Stimulated activated CD4-positive, alpha-beta T cell treated with anti-CD3 and anti-CD28 coated beads, Interleukin-1b, Interleukin-23, amount 100 ng/mL, for 1 hour (primary cell): Measurements from ENCODE around the gene TALDO1.
A peak's percentile ranks its signal among the peaks of the same experiment; 100 is the strongest.

Source experiments
- DNase-seq, 2 donors: peaks; one replicate each; pipeline ENCODE4 v3.0.0-alpha.2; 2020; ENCODE audit warnings: low read depth in 2 of 2

The TALDO1 gene

DNA sequence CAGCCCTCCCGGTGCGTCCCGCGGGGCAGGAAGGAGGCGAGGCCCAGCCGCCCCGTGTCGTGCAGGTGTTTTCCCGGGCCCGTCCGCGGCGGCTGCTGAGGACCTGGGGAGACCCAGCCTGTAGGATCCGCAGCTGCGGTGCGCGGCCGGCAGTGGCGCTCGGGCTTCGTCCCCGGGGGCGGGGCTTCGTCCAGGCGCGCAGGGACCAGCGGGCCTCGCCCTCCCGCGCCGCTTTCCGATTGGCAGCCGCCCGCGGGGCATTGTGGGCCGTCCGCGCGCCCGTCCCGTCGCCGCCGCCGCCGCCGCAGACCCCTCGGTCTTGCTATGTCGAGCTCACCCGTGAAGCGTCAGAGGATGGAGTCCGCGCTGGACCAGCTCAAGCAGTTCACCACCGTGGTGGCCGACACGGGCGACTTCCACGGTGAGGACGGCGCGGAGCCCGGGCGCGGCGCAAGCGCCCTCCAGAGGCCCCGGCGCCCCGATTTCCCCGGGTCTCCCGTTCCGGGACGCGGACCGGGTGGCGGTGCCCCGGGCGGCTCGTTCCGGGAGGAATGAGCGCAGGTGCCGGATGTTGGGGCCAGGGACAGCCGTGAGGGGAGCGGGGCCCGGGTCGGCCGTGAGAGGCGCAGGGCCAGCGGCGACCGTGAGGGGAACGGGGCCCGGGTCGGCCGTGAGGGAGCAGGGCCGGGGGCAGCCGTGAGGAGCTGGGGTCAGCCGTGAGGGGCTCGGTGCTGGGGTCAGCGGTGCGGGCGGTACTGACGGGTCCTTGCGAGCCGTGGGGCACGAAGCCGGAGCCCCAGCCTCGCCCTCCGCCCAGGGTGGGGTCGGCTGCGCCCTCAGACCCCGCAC is at the start of gene TALDO1:
TSS of gene TALDO1 (plus strand) at position 307 of the 849 bp plus-strand sequence. CDS start at position 325, 18 bp downstream.
- peak; percentile 50 to 72 for DNase-seq

DNA sequence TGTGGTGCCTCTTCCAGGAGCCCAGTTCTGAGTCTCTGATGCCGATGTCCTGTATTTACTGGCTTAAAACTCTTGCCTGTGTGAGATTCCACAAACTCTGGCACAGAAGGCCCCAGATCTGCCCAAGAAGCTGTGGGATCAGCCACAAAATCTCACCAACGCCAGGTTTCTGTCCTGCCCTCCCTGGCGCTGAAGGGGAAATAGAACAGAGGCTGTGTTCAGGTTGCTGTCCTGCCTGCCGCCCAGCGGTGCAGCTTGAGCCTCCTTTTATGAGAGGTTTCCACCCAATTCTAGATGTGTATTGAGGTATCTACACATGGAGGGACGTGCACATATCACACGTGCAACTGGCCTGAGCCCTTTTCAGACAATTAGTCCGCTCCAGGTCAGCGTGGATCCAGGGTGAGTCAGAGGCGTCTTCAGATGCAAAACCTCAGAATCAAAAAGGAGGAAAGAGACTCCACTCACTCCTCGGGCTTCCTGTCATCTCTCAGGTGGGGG is 49.4 kb upstream of the TALDO1 start:
- no peak for DNase-seq

DNA sequence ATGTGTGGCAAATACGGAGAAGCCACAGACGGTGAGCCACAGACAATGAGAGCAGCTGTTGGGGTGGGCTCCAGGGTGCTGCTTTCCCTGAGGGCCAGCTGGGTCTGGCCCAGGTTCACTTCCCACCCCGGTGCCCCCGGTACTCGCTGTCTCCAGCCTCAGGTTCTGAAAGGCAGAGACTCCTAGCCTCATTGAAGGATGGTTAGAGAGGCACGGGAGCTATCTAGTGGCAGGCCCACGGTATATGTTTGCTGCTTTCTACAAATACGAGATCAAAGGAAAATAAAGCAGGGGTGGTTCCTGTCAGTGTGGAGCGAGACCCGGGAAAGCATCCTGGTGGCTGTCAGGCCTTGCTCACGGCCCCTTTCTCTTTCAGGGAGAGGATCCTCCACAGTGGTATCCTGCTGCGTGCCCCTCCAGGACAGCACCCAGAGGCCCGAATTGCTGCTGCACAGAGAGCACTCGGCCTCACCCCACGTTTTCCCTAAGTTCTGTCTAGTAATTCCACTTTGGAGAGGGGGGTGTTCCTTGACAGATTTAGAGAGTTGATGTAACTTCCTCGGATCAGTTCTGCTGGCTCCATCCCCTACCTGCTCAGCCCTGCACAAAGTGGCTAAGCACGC is 48.7 kb upstream of the TALDO1 start:
- DNase-seq = no peak

DNA sequence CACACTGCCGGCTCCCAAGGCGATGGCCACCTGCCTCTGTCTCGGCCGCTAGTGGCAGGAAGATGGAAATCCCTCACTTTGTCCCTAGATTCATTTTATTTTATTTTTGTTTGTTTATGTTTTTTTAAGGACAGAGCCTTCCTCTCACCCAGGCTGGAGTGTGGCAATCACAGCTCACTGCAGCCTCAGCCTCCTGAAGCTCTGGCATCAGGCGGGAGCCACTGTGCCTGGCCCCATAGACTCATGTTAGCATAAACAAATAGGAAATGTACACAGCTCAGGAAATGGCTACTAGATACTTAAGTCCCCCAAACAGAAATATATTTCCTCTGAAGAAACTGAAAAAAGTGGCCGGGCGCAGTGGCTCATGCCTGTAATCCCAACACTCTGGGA is 48.2 kb upstream of the TALDO1 start:
- DNase-seq = no peak

DNA sequence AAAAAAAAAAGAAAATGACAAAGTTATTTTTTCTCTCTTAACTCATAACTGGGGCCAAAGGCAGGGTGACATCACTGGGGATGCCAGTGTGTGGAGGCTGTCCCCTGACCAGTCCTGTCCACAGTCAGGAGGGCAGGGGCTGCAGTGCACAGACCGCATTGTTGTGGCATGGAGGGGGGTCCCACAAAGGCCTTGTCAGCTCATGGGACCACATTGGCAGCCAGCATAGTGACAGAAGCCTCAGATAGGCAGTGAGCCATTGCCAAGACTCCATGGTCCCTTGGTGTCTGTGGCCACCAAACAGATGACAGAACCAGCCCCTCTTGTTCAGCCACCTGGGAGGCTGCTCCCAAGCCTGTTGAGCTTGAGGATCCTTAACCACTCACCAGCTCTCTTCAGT is 47.5 kb upstream of the TALDO1 start:
- DNase-seq = no peak

DNA sequence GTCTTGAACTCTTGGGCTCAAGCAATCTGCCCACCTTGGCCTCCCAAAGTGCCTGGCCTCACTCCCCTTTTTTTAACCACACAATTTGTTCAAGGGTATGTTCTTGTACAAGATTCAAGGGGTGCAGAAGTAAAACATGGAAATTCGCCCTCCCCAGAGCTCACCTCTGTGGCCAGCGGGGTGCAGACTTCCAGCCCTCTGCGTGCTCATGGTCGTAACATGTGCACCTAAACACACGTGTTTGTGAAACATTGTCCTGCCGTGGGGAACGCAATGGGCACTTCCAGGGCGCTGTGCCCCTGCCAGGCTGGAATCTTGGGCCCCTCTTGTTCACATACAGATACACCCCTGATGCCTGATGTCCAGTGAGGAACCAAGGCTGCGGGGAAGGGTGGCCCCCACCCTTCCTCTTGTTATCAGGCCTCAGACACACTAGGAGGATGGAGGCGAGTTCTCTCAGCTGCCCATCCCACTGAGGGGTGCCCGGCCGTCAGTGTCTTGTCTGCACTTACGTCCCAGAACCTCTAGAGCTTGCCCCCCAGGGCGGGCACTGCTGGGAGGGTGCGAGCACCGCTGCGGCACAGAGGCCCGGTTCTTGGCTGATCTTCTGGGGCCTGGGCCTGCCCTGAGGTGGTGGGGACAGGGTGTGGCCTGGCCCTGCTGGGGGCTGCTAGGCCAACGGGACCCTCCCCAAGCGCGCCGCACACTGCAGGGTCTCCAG is 45.4 kb upstream of the TALDO1 start:
- no peak for DNase-seq

DNA sequence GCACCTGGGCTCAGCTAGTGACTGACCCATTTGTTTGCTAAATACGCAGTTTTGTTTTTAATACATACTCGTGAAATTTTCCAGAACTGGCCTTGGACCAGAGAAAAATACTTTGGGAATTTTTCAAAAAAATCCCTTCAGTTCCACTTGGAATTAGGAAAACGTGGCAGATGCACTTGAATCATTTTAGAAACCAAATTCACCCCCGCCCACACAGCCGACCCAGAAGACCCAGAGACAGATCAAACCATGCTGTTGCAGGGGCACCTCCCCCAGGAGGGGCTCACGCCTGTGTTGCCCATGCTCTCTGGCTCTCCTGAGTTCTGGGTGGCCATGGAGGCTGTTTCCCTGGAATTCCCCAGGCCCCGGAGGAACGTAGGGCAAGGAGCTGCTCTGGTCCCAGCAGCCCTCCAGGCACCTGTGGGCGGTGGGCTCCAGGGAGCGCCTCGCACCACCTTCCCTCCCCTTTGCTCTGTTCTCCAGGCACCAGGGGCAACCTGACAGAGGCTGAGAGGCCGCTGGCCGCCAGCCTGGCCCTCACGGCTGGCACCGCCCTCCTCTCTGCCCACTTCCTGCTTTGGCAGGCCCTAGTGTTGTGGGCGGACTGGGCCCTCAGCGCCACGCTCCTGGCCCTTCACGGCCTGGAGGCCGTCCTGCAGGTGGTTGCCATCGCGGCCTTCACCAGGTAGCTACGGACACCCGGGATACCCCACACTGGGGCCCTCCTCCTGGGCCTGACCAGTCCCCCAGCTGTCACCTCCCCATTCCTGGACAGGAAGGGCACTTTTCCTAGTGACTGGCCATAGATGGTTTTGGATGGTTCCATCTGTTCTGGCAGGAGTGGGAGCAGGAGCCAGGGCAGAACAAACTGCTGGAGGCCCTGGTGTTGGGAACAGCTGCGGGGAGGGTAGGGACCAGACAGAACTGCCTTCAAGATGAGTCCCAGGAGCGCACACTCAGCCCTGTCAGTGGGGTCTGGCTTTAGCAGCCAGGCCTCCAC is 44.5 kb upstream of the TALDO1 start:
- DNase-seq = no peak

DNA sequence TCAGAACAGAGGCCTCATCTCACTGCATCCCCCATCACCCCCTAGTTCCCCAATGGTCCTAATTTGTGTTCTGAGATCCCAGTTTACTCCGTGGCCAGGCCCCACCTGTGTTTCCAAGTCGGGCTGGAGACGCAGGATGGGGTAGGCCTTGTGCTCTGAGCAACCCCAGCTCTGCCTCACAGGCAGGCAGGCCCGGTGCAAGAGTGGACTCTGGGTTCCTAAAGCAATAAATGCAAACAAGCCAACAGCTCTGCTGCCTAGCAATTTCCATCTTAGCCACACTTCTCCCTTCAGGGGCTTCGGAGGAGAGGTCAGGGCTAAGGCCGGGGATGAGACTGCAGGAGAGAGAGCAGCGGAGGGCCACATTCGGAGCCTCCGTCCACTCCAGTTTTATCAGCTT is 43.8 kb upstream of the TALDO1 start:
- DNase-seq = no peak

DNA sequence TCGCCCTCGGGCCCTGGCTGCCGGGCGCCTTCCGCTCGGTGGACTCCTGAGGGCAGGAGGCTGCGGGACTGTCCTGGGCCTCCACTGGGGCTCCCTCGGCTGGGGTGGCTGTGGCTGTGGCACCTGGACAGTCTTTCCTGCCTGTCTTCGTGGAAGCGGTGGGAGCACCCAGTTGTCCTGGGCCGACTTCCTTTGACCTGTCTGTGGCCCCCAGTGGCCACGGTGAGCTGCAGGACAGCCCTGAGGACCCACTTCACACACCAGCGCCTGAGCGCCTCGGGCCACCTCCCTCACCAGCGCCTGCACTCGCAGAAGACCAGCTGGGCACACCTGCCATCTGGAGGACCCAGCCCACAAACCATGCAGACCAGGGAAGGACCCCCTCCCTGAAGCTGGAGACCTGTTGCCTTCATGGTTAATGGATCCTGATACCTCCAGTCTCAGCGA is 43.0 kb upstream of the TALDO1 start:
- DNase-seq = no peak

DNA sequence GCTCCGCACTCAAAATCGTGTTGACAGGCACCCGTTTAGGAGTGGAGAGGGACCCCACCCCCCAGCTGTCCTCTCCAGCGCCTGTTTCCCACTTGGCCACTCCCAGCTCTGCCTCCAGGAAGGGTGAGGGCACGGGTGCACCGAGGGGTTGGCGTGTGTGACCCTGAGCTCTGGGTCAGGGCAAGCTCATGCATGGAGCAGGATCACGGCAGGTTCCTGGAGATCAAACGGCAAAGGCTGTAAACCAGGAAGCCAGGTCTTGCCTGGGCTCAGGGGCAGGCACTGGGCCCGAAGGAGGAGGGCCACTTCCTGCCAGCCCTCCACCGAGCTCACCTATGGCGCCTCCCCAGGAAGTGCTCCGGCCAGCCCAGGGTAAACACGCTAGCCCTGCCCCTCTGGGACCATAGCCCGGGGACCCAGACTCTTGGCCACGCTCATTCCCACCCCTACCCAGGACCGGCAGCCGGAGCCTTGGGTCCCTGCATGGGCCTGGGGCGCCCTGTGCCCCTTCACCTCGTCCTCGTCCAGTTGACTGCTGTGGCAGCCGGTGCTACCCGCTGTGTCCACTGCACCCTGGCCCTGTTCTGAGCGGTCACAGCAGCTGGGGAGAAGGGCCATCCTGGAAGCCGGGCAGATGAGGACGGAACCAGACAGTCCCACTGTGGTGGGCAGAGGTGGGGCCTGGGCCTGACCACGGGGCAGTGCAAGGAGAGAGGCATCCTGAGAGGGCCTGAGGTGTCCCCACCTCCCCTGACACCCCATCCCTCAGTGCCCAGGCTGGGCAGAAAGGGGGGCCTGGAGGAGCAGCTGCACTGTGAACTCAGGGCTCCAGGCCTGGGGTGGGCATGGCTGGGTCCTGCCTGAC is 42.3 kb upstream of the TALDO1 start:
- no peak for DNase-seq

DNA sequence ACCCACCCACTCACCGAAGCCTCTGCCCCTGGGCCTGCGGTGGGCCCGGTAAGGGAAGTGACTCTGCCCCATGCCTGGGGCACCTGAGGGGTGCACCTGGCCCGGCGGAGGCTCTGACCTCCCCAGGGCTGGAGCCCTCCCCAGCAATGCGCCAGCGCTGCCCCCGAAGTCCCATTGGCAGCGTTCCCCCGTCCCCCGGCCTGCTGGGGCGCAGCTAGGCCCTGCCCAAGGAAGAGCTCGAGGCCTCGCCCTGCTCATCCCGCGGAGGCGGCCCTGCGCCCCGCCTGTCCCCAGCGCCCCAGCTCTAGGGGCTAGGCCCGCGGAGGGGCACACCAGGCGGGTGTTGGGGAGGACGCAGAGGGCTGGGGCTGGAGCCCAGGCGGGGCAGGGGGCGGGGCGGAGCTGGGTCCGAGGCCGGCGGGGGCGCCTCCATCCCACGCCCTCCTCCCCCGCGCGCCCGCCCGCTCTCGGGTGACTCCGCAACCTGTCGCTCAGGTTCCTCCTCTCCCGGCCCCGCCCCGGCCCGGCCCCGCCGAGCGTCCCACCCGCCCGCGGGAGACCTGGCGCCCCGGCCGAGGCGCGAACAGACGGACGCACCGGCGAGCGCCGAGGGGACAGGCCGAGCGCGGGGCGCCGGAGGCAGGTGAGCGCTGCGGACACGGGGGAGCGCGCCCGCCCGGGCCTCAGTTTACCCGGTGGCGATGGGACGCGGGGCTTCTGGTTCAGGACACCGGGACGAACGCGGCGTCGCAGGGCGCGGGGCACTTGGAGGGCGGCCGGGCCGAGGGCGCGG is 41.4 kb upstream of the TALDO1 start, which contains the start of gene EPS8L2:
TSS of gene EPS8L2 (plus strand) at position 586 of the 793 bp plus-strand sequence. CDS start 3,177 bp downstream, outside the sequence.
- no peak for DNase-seq

DNA sequence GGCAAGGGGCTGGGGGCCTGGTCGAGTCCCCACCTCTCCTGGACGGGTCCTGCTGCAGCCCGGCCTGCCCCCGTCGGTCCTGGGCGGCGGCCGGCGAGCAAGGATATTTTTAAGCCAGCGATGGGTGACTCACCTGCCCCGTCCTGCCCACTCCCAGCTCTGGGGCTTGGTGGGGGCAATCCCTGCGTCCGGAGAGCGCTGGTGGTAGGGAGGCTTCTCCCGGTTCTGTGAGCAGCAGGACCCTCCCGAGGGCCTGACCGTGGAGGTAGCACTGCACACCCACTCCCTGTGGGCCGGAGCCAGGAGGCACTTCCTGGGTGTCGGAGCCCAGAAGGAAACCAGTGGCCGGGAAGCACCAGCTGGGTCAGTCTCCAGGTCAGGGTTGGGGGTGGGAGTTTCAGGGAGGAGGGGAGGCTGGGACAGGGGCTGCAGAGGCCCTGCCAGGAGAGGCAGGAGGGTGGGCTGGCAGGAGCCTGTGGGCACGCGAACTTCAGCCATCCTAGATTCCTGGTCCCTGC is 40.8 kb upstream of the TALDO1 start:
- DNase-seq = no peak

DNA sequence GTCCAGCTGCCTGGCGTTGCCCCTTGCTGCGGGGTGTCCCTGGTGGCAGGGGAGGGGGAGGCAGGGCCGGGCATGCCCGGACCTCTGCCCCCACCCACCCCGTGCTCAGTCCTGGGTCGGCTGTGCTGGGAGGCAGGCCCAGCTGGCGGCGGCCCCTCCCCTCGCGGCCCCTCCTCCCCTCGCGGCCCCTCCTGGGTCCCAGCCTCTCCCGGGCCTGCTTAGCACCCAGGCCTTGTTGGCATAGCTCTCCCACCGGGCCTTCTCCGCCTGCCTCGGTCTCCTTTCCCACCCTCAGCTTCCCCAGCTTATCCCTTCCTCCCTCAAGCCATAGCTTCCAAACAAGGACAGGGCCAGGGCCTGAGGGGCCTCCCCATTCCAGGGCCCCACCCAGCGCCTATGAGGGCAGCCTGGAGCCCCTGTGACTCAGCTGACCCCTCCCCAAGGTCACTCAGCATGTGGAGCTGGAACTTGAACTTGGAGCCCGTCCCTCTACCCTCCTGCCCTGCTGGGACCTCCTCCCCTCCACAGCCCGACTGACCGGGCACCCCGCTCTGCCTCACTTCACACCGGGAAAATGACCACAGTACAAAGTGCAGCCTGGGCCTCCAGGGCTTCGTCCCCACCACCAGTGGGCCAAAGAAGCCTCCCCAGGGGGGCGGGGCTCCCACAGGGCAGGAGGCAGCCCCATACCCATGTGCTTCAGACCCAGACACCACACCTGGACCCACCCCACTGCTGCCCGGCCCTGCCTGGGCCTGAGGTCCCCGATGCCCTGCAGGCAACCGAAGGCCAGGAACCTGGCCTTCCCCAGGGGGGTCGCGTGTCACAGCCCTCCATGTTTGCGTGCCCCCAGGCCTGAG is 40.1 kb upstream of the TALDO1 start:
- DNase-seq = no peak

DNA sequence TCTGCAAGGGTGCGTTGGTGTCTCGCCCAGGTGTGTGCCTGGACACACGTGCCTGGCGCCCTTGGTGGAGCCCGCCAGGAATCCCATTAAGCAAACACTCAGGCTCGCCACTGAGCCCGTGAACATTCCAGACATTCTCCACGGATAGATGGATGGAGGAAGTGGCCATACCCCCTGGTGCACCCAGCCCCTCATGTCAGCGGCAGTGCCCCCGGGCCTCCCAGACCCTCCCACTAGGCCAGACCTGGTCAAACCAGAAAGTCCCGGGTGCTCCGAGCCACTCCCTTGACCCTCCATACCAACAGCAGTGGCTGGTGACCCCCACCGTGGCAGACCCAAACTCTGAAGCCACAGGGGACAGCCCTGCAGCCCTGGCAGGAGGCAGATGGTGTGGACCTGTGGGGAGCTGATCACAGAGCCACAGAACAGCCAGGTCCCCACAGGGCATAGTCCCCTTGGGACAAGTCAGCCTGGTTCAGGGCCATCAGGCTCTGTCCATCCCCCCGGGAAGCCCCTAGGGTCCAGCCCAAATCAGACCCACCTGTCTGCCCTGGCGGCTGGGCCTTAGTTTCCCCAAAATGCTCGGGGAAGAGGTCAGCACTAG is 39.3 kb upstream of the TALDO1 start:
- DNase-seq = no peak

DNA sequence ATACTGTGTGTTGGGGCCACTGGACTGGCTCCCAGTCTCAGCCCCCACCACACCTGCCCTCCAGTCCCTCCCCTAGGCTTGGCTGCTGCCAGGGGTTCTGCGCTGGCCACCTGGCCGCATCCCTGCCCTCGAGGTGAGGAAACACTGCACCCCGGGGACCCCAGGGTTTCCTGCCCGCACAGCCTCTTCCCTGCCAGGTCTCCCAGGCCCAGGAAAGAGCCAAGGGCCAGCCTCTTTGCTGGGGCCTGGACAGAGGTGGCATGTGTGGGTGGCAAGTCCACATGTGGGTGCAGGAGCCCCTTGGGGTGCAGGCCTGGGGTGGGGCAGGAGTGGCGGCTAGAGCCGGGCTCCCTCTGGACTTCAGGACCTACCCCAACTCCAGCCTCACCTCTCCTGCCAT is 38.8 kb upstream of the TALDO1 start:
- no peak for DNase-seq

DNA sequence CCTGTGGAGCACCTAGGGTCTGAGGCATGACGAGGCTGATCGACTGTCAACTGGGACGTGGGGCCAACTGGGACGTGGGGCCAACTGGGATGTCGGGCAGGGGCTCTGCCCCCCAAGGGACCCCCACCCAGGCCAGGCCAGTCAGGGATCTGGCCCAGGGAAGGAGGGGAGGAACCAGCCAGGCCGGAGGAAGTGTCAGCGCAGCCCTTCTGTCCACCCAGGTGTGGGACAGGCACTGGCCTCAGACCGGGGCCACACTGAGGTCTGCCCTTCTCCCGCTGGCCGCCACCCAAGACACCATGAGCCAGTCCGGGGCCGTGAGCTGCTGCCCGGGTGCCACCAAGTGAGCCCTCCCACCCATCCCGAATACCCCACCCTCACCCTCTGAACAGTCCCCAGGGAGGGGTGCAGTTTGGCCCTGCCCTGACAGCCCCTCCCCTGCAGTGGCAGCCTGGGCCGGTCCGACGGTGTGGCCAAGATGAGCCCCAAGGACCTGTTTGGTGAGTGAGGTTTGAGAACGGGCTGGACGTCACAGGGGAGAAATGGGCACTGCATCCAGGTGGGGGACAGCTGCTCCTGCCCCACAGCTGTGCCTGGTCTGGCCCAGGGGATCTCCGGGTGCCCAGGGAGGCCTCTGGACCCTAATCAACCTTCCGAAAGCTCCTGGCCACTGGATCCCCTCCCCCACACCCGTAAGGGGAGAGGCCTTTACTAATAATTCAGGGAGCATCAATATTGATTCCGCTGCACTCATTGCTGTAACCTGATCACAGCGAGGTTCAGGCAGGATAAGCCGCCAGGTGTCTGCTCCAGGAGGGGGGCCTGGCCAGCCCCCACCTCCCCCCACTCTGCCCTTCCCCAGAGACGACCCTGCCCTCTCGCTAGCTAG is 37.9 kb upstream of the TALDO1 start:
- DNase-seq = no peak

DNA sequence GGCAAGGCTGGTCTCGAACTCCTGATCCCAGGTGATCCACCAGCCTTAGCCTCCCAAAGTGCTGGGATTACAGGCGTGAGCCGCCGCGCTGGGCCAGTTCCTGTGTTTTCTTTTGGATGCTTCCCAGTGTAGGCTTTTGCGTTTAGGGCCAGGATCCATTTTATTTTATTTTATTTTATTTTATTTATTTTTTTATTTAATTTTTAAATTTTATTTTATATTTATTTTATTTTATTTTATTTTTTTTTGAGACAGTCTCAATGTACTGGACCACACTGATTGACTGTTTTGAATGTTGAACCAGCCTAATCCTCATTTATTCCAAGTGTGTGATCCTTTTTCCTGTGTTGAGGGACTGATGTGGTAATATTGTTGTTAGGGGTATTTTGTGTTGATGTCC is 32.8 kb upstream of the TALDO1 start:
- no peak for DNase-seq
